Common myeloid progenitor, CD34-positive (primary cell): ENCODE data around the gene CABP1.
A peak's percentile ranks its signal among the peaks of the same experiment; 100 is the strongest.

ENCODE experiments used
- CTCF ChIA-PET: fragments of 350-600 bp; sonication (Branson Sonifier 250); formaldehyde crosslinking; loops from one replicate; lab custom pipeline; 2021; ENCODE audit warnings: antibody characterized with exemption; lab: Charles Lee
- POLR2A ChIA-PET: fragments of 350-600 bp; sonication (Branson Sonifier 250); formaldehyde crosslinking; loops from one replicate; lab custom pipeline; 2021; ENCODE audit warnings: antibody characterized with exemption; lab: Charles Lee
- DNase-seq, 3 donors: peaks; one replicate each; pipeline versions ENCODE4 v3.0.0 to v3.0.0-alpha.2; 2013
- H3K27ac ChIP-seq, 2 experiments: 1 replicate in 1 of 2; 2 replicates in 1 of 2; pipeline ENCODE4 v1.7.0; 2013; ENCODE audit warnings: inconsistent platforms in 2 of 2, low read length in 2 of 2, mild to moderate bottlenecking in 2 of 2, low read depth in 1 of 2, moderate library complexity in 1 of 2; ENCODE audit not compliant: severe bottlenecking in 2 of 2, insufficient read depth in 1 of 2, poor library complexity in 1 of 2
- H3K27me3 ChIP-seq, 5 experiments: replicated peaks in 2 of 5; 1 replicate in 3 of 5; 2 replicates in 2 of 5; pipeline versions ENCODE4 v1.6.1 to v1.7.0; 2013; ENCODE audit warnings: low read length in 4 of 5, mild to moderate bottlenecking in 2 of 5, moderate library complexity in 2 of 5, inconsistent platforms in 1 of 5; ENCODE audit not compliant: insufficient read depth in 5 of 5, control insufficient read depth in 4 of 5
- H3K36me3 ChIP-seq, 4 experiments: 1 replicate in 2 of 4; 2 replicates in 2 of 4; pipeline versions ENCODE4 v1.6.1 to v1.7.0; 2013; ENCODE audit warnings: low read length in 3 of 4, control low read depth in 1 of 4, mild to moderate bottlenecking in 1 of 4; ENCODE audit not compliant: control insufficient read depth in 4 of 4, insufficient read depth in 4 of 4
- H3K4me1 ChIP-seq, 4 experiments: 1 replicate in 3 of 4; 2 replicates in 1 of 4; pipeline versions ENCODE4 v1.6.1 to v1.7.1; 2013; ENCODE audit warnings: low read length in 3 of 4, mild to moderate bottlenecking in 3 of 4, control low read depth in 1 of 4, inconsistent platforms in 1 of 4, moderate library complexity in 1 of 4; ENCODE audit not compliant: control insufficient read depth in 4 of 4, insufficient read depth in 4 of 4; ENCODE audit errors: control extremely low read depth in 1 of 4
- H3K4me3 ChIP-seq, 7 experiments: 1 replicate in 4 of 7; 2 replicates in 3 of 7; pipeline versions ENCODE4 v1.5.1 to v1.7.0; 2013; ENCODE audit warnings: mild to moderate bottlenecking in 7 of 7, low read length in 6 of 7, moderate library complexity in 6 of 7, inconsistent platforms in 2 of 7, low read depth in 2 of 7, control low read depth in 1 of 7; ENCODE audit not compliant: insufficient read depth in 4 of 7, control insufficient read depth in 1 of 7; ENCODE audit errors: extremely low read depth in 1 of 7
- H3K9me3 ChIP-seq, 5 experiments: 1 replicate in 4 of 5; 2 replicates in 1 of 5; pipeline versions ENCODE4 v1.6.1 to v1.7.1; 2013; ENCODE audit warnings: low read length in 4 of 5, mild to moderate bottlenecking in 2 of 5, inconsistent platforms in 1 of 5, low read depth in 1 of 5, moderate library complexity in 1 of 5; ENCODE audit not compliant: control insufficient read depth in 4 of 5, insufficient read depth in 2 of 5; ENCODE audit errors: control extremely low read depth in 1 of 5
- WGBS: methylation state at CpG from one replicate; pipeline ENCODE4 v1.1.5; 2013; ENCODE audit not compliant: insufficient coverage; 5-methylcytosine and 5-hydroxymethylcytosine counted together

Gene CABP1

GRCh38 chr12:120686690-120687577 is 46.5 kb downstream of the CABP1 start, which contains the start of gene MLEC:
TSS of gene MLEC (plus strand) at chr12:120687149. CDS start at chr12:120687297, 148 bp downstream.
- Histone ChIP-seq H3K4me1 (peaks cover 26 to 55% (median 42%) of the 10 kb centered on the region in 4 experiments), H3K9me3 (no peaks in the 10 kb centered on the region), H3K27me3 (no peaks in the 10 kb centered on the region), H3K36me3 (peaks cover 0 to 7% (median 0%) of the 10 kb centered on the region in 4 experiments), H3K4me3 (peak within 1 kb of the TSS; percentile 86 to 94 (median 90)), H3K27ac (peak within 1 kb of the TSS; percentile 99)
- POLR2A ChIA-PET = interaction anchor here (0.5 to 1.1 kb wide), 6 partner anchors 16 to 142 kb away, joined by 3 to 6 read pairs (median 4); partner anchors contain the start of gene UNC119B
- CTCF ChIA-PET = interaction anchor here (1.0 to 2.6 kb wide), 6 partner anchors 11 to 40 kb away, joined by 3 to 9 read pairs (median 4); no protein-coding TSS in a partner anchor
- under 1% methylated on average over 70 of the region's 84 CpGs for WGBS
- peak; percentile 97 to 99 (median 98) for DNase-seq

- no peaks in the 10 kb centered on the region for H3K27me3 ChIP-seq
- peak in 2 of 3 donors; percentile 39 to 49 for DNase-seq
- no peaks in the 10 kb centered on the region for H3K9me3 ChIP-seq
- POLR2A ChIA-PET = interaction anchor here (1.5 kb wide), 1 partner anchor 34 kb away, joined by 3 read pairs; no protein-coding TSS in a partner anchor
- peaks cover 0 to 8% (median 0%) of the 10 kb centered on the region in 4 experiments for H3K36me3 ChIP-seq
- peak overlapping the region; percentile 86 to 94 (median 90) for H3K4me3 ChIP-seq
- CTCF ChIA-PET = interaction anchor here (0.8 to 2.6 kb wide), 9 partner anchors 10 to 41 kb away, joined by 3 to 9 read pairs (median 3); no protein-coding TSS in a partner anchor
- peak overlapping the region; percentile 74 to 99 for H3K27ac ChIP-seq
- peaks cover 26 to 61% (median 42%) of the 10 kb centered on the region in 4 experiments for H3K4me1 ChIP-seq
- under 1% methylated on average over 29 of the region's 31 CpGs for WGBS
Observed at GRCh38 chr12:120687578-120688289, 47.3 kb downstream of the CABP1 start.

- peaks cover 26 to 61% (median 42%) of the 10 kb centered on the region in 4 experiments for H3K4me1 ChIP-seq
- POLR2A ChIA-PET = interaction anchor here (1.1 to 1.5 kb wide), 2 partner anchors 23 to 34 kb away, joined by 3 read pairs; no protein-coding TSS in a partner anchor
- WGBS = 7% methylated on average over 4 of the region's 6 CpGs
Observed at GRCh38 chr12:120688527-120689071, 48.2 kb downstream of the CABP1 start.

GRCh38 chr12:120689397-120690082 is 49.1 kb downstream of the CABP1 start:
- H3K36me3 ChIP-seq = peaks cover 2 to 26% (median 12%) of the 10 kb centered on the region in 4 experiments
- H3K4me1 ChIP-seq = peaks cover 26 to 59% (median 42%) of the 10 kb centered on the region in 4 experiments
- H3K9me3 ChIP-seq = no peaks in the 10 kb centered on the region
- POLR2A ChIA-PET = interaction anchor here (0.6 to 1.1 kb wide), 2 partner anchors 22 to 108 kb away, joined by 3 read pairs; no protein-coding TSS in a partner anchor
- DNase-seq = no peak
- H3K27me3 ChIP-seq = no peaks in the 10 kb centered on the region
- CTCF ChIA-PET = interaction anchor here (0.6 to 1.6 kb wide), 10 partner anchors 8 to 370 kb away, joined by 3 to 5 read pairs (median 4); no protein-coding TSS in a partner anchor
- peak overlapping the region in 1 of 2 experiments; percentile 99 for H3K27ac ChIP-seq
- peak overlapping the region in 6 of 7 experiments; percentile 86 to 93 (median 90) for H3K4me3 ChIP-seq
- 86% methylated on average over 2 of the region's 6 CpGs for WGBS

More at GRCh38 chr12:120688527-120689071, 48.2 kb downstream of the CABP1 start:
- CTCF ChIA-PET = interaction anchor here (0.6 to 2.6 kb wide), 11 partner anchors 9 to 60 kb away, joined by 3 to 9 read pairs (median 3); no protein-coding TSS in a partner anchor
- Histone ChIP-seq H3K36me3 (peaks cover 0 to 17% (median 6%) of the 10 kb centered on the region in 4 experiments), H3K4me3 (peak overlapping the region in 6 of 7 experiments; percentile 86 to 93 (median 90)), H3K9me3 (no peaks in the 10 kb centered on the region), H3K27me3 (no peaks in the 10 kb centered on the region), H3K27ac (peak overlapping the region in 1 of 2 experiments; percentile 99)
- DNase-seq = peak; percentile 50 to 80 (median 69)

- Histone ChIP-seq H3K4me3 (peak overlapping the region in 1 of 7 experiments; percentile 93), H3K4me1 (peaks cover 26 to 54% (median 39%) of the 10 kb centered on the region in 4 experiments), H3K9me3 (no peaks in the 10 kb centered on the region), H3K36me3 (peaks cover 2 to 31% (median 15%) of the 10 kb centered on the region in 4 experiments), H3K27me3 (no peaks in the 10 kb centered on the region), H3K27ac (no peak overlapping the region)
- no peak for DNase-seq
- CTCF ChIA-PET = interaction anchor here (0.9 to 1.6 kb wide), 7 partner anchors 8 to 369 kb away, joined by 3 to 5 read pairs (median 4); no protein-coding TSS in a partner anchor
- 100% methylated on average over 1 of the region's 2 CpGs for WGBS
- POLR2A ChIA-PET = interaction anchor here (0.6 kb wide), 1 partner anchor 107 kb away, joined by 3 read pairs; no protein-coding TSS in a partner anchor
Observed at GRCh38 chr12:120690083-120690450, 49.6 kb downstream of the CABP1 start.
